GM21737 (cell line): ENCODE measurements around the gene PLEKHG4.

Source experiments
- ATAC-seq: cut with Tn5 transposase; IDR thresholded peaks from one replicate; pipeline ENCODE4 v1.9.1; 2021; ENCODE audit warnings: mild to moderate bottlenecking, moderate library complexity; ENCODE audit not compliant: unreplicated experiment

Gene PLEKHG4

GRCh38 chr16:67259705-67260104, 19.6 kb upstream of the PLEKHG4 start:
- no peak for ATAC-seq

- ATAC-seq = no peak
Measured at GRCh38 chr16:67260426-67261063, 18.8 kb upstream of the PLEKHG4 start.

- ATAC-seq = no peak
Measured at GRCh38 chr16:67263201-67263600, 16.1 kb upstream of the PLEKHG4 start.

GRCh38 chr16:67264277-67264676, 15.1 kb upstream of the PLEKHG4 start:
- ATAC-seq = no peak

- ATAC-seq = no peak
Measured at GRCh38 chr16:67264866-67265265, 14.5 kb upstream of the PLEKHG4 start.

- no peak for ATAC-seq
Measured at GRCh38 chr16:67265834-67266233, 13.5 kb upstream of the PLEKHG4 start.

GRCh38 chr16:67268136-67268579, 11.2 kb upstream of the PLEKHG4 start:
- no peak for ATAC-seq

- ATAC-seq = no peak
Measured at GRCh38 chr16:67269766-67270165, 9.6 kb upstream of the PLEKHG4 start.

- no peak for ATAC-seq
Measured at GRCh38 chr16:67270931-67271338, 8.4 kb upstream of the PLEKHG4 start.

GRCh38 chr16:67271446-67271845, 7.9 kb upstream of the PLEKHG4 start:
- no peak for ATAC-seq

- no peak for ATAC-seq
Measured at GRCh38 chr16:67275321-67275720, 4.0 kb upstream of the PLEKHG4 start.

GRCh38 chr16:67277294-67277998, 1.9 kb upstream of the PLEKHG4 start:
- no peak for ATAC-seq

- peak; percentile 10 for ATAC-seq
Measured at GRCh38 chr16:67277999-67278772, 1.1 kb upstream of the PLEKHG4 start.

- peak; percentile 26 for ATAC-seq
Measured at GRCh38 chr16:67278773-67279295, 498 bp upstream of the PLEKHG4 start.

- no peak for ATAC-seq
Measured at GRCh38 chr16:67280090-67281015, 1.0 kb downstream of the PLEKHG4 start.

- ATAC-seq = no peak
Measured at GRCh38 chr16:67281536-67282446, 2.5 kb downstream of the PLEKHG4 start.

- no peak for ATAC-seq
Measured at GRCh38 chr16:67282447-67282805, 3.1 kb downstream of the PLEKHG4 start.

GRCh38 chr16:67283039-67283825, 3.9 kb downstream of the PLEKHG4 start:
- no peak for ATAC-seq
